Transverse colon (tissue), 4 donors: ENCODE measurements around the gene SPATA13.

Source experiments
- CTCF ChIP-seq, 5 experiments: fragments of 200-600 bp in 3 of 5; fragments of 450-650 bp in 2 of 5; sonication (generic) in 3 of 5; IDR thresholded peaks; 1 replicate in 2 of 5; 2 replicates in 3 of 5; pipeline ENCODE4 v1.5.1; 2016 to 2017; ENCODE audit warnings: antibody characterized with exemption in 5 of 5, inconsistent platforms in 3 of 5, mild to moderate bottlenecking in 2 of 5, moderate library complexity in 1 of 5
- EP300 ChIP-seq: sonication (generic); formaldehyde crosslinking; IDR thresholded peaks from one replicate; pipeline ENCODE4 v1.6.1; 2017; ENCODE audit warnings: antibody characterized with exemption, low read depth
- POLR2A ChIP-seq: fragments of 450-650 bp; IDR thresholded peaks from one replicate; pipeline ENCODE4 v1.6.1; 2016; ENCODE audit warnings: antibody characterized with exemption, mild to moderate bottlenecking, moderate library complexity
- POLR2AphosphoS5 ChIP-seq, 3 donors: sonication (generic); formaldehyde crosslinking; IDR thresholded peaks; one replicate each; pipeline ENCODE4 v1.6.1; 2016; ENCODE audit warnings: antibody characterized with exemption in 3 of 3

GRCh38 chr13:24356270-24356669 is 195.8 kb downstream of the SPATA13 start:
- TF ChIP-seq POLR2AphosphoS5 (IDR thresholded peaks at IDR 0.05), result no peak
- no peak for TF ChIP-seq CTCF (IDR thresholded peaks at IDR 0.05)
- no peak for TF ChIP-seq POLR2A
- TF ChIP-seq EP300, result no peak
